H1 (cell line): ENCODE measurements around the gene IL12RB2. TPM values are rescaled to one million over a fixed set of nuclear protein-coding genes. Genes with fewer than 3 reads are reported as not detected.

ENCODE experiments used
- EP300 ChIP-seq, 2 experiments: IDR thresholded peaks; 1 replicate in 1 of 2; 2 replicates in 1 of 2; pipeline ENCODE4 v1.6.1; 2011 to 2012; ENCODE audit warnings: low read depth in 2 of 2, low read length in 2 of 2, mild to moderate bottlenecking in 2 of 2, borderline replicate concordance in 1 of 2, inconsistent platforms in 1 of 2, moderate library complexity in 1 of 2
- PHF8 ChIP-seq: fragments of 200-600 bp; sonication (generic); conservative IDR thresholded peaks from 2 replicates; pipeline ENCODE4 v1.7.1; 2012; ENCODE audit warnings: low read depth, mild to moderate bottlenecking, inconsistent platforms, low read length, moderate library complexity
- RAD21 ChIP-seq, 2 experiments: IDR thresholded peaks in 1 of 2; conservative IDR thresholded peaks in 1 of 2; 2 replicates each; pipeline ENCODE4 v1.6.1; 2011; ENCODE audit warnings: low read depth in 2 of 2, low read length in 2 of 2, improper control_type of control experiment in 1 of 2, inconsistent platforms in 1 of 2, mild to moderate bottlenecking in 1 of 2, moderate library complexity in 1 of 2
- SP4 ChIP-seq: IDR thresholded peaks from 2 replicates; pipeline ENCODE4 v1.6.1; 2012; ENCODE audit warnings: low read length, inconsistent platforms
- polyA plus RNA-seq, 7 experiments: library from polyadenylated mRNA; depleted of rRNA in 3 of 7; stranded (reverse) in 5 of 7; unstranded in 2 of 7; fragments of >200 nt in 5 of 7; fragments of 200-250 nt in 2 of 7; gene quantifications; 1 replicate in 5 of 7; 2 replicates in 1 of 7; 4 replicates in 1 of 7; pipeline versions ENCODE4 v1.2.1 to v1.2.3, GENCODE V29; 2011 to 2013; ENCODE audit warnings: missing spikeins in 2 of 7, mixed read lengths in 2 of 7
- total RNA-seq: library from RNA; stranded (reverse); fragmentation: NEBNext Ultra II Directional; extraction: Animal tissue kit (Norgen Biotek cat#: 25700); gene quantifications from 2 replicates; pipeline ENCODE4 v1.2.1, GENCODE V29; 2021

The IL12RB2 gene
- total and polyA plus RNA-seq, 2 of the 8 experiments (the other 6 are each of a cell fraction or from before 2014, with no cell fraction given), result 1.4 TPM

- TF ChIP-seq EP300 (IDR thresholded peaks at IDR 0.05; ENCODE audit: borderline replicate concordance in 1 of 2, low read depth in 2 of 2, low read length in 2 of 2) (no peak), SP4 (no peak), PHF8 (no peak), RAD21 (IDR thresholded peaks at IDR 0.05 in 1 of 2, conservative IDR thresholded peaks at IDR 0.05 in 1 of 2; ENCODE audit: low read depth in 2 of 2, low read length in 2 of 2) (no peak)
These were observed 8.7 kb downstream of the IL12RB2 start (continued) for GRCh38 chr1:67316180-67316902.
